ENCODE results near the gene POLG.

- TF ChIP-seq CTCF (conservative IDR thresholded peaks at IDR 0.05) = no peak
- no peak for TF ChIP-seq ZFX (IDR thresholded peaks at IDR 0.05)
Measured at GRCh38 chr15:89366656-89367393, 32.2 kb upstream of the POLG start.

Data from C4-2B (cell line).